GM18909 (cell line): ENCODE measurements around the gene COBL.

ENCODE experiments used
- ATAC-seq: cut with Tn5 transposase; IDR thresholded peaks from one replicate; pipeline ENCODE4 v1.9.1; 2021; ENCODE audit warnings: mild to moderate bottlenecking; ENCODE audit not compliant: unreplicated experiment, poor library complexity

COBL gene

GRCh38 chr7:51158742-51159445 lies 157.7 kb downstream of the COBL start:
- ATAC-seq, result no peak

GRCh38 chr7:51158211-51158610 lies 158.4 kb downstream of the COBL start:
- no peak for ATAC-seq

GRCh38 chr7:51154201-51154600 lies 162.4 kb downstream of the COBL start:
- no peak for ATAC-seq

GRCh38 chr7:51152706-51153200 lies 163.9 kb downstream of the COBL start:
- ATAC-seq, result no peak

- no peak for ATAC-seq
These were observed 165.2 kb downstream of the COBL start for GRCh38 chr7:51151455-51151854.

- no peak for ATAC-seq
These were observed 166.4 kb downstream of the COBL start for GRCh38 chr7:51150193-51150592.

- no peak for ATAC-seq
These were observed 168.4 kb downstream of the COBL start for GRCh38 chr7:51148216-51148615.

- ATAC-seq, result no peak
These were observed 169.6 kb downstream of the COBL start for GRCh38 chr7:51146816-51147586.

- no peak for ATAC-seq
These were observed 172.4 kb downstream of the COBL start for GRCh38 chr7:51144178-51144577.

GRCh38 chr7:51142741-51143385 lies 173.7 kb downstream of the COBL start:
- ATAC-seq, result no peak

GRCh38 chr7:51141451-51142003 lies 175.1 kb downstream of the COBL start:
- no peak for ATAC-seq

GRCh38 chr7:51140199-51141164 lies 176.1 kb downstream of the COBL start:
- no peak for ATAC-seq

GRCh38 chr7:51139796-51140195 lies 176.8 kb downstream of the COBL start:
- ATAC-seq, result no peak

GRCh38 chr7:51138123-51139085 lies 178.2 kb downstream of the COBL start:
- ATAC-seq, result no peak

- ATAC-seq, result no peak
These were observed 181.0 kb downstream of the COBL start for GRCh38 chr7:51135576-51135975.

GRCh38 chr7:51134013-51134441 lies 182.6 kb downstream of the COBL start:
- no peak for ATAC-seq

- no peak for ATAC-seq
These were observed 183.9 kb downstream of the COBL start for GRCh38 chr7:51132661-51133060.
